A549 (cell line): ENCODE results near the gene TMED6. TPM values are rescaled to one million over a fixed set of nuclear protein-coding genes. Genes with fewer than 3 reads are reported as not detected.

ENCODE experiments used
- ATAC-seq, 2 experiments: fragments of 200-7000 bp in 1 of 2; fragments of >200 bp in 1 of 2; cut with Nextera tagmentation in 1 of 2; cut with Tn5 transposase in 1 of 2; 3 replicates each; pipeline versions ENCODE4 v1.8.0 to v1.9.1; 2018 to 2020; ENCODE audit warnings: mild to moderate bottlenecking in 1 of 2, moderate library complexity in 1 of 2
- CTCF ChIA-PET: fragments of 300-600 bp; sonication (Branson Sonifier 250); formaldehyde crosslinking; extraction: SDS; loops from one replicate; lab custom pipeline; 2021; ENCODE audit warnings: antibody characterized with exemption, inconsistent platforms; lab: Yijun Ruan, JAX
- POLR2A ChIA-PET: fragments of 350-600 bp; formaldehyde crosslinking; extraction: SDS; loops from one replicate; lab custom pipeline; 2021; ENCODE audit warnings: antibody characterized with exemption, inconsistent platforms; lab: Yijun Ruan, JAX
- DNase-seq, 2 experiments: peaks; one replicate each; pipeline versions ENCODE4 v3.0.0 to v3.0.0-alpha.2; 2011 to 2016; ENCODE audit warnings: low read depth in 1 of 2, low spot score in 1 of 2
- FAIRE-seq: peaks from 2 replicates; lab custom pipeline; 2011; peaks lifted over from hg19 to GRCh38; lab: Jason Lieb, UNC
- H3K27ac ChIP-seq, 2 experiments: fragments of >200 bp; sonication (Bioruptor Twin); formaldehyde crosslinking; 3 replicates each; pipeline ENCODE4 v1.5.1; 2016 to 2017
- H3K4me1 ChIP-seq: fragments of >200 bp; sonication (Bioruptor Twin); formaldehyde crosslinking; 3 replicates; pipeline ENCODE4 v1.6.1; 2016
- H3K4me2 ChIP-seq: fragments of >200 bp; sonication (Bioruptor Twin); formaldehyde crosslinking; 3 replicates; pipeline ENCODE4 v1.6.1; 2016
- H3K4me3 ChIP-seq: fragments of >200 bp; sonication (Bioruptor Twin); formaldehyde crosslinking; 3 replicates; pipeline ENCODE4 v1.5.1; 2016
- H3K9me3 ChIP-seq: fragments of >200 bp; sonication (Bioruptor Twin); formaldehyde crosslinking; 3 replicates; pipeline ENCODE4 v1.6.1; 2016
- BHLHE40 ChIP-seq: IDR thresholded peaks from 2 replicates; pipeline ENCODE4 v1.6.1; 2012; ENCODE audit warnings: low read depth, low read length, inconsistent platforms
- CBX2 ChIP-seq: fragments of 200-600 bp; sonication (generic); IDR thresholded peaks from 2 replicates; pipeline ENCODE4 v1.6.1; 2016; ENCODE audit warnings: low read depth, mild to moderate bottlenecking, borderline replicate concordance
- CBX8 ChIP-seq: fragments of 200-600 bp; sonication (generic); IDR thresholded peaks from 2 replicates; pipeline ENCODE4 v1.6.1; 2016
- CEBPB ChIP-seq, 2 experiments: fragments of >200 bp in 1 of 2; sonication (Bioruptor Twin) in 1 of 2; formaldehyde crosslinking in 1 of 2; IDR thresholded peaks; 2 replicates each; pipeline ENCODE4 v1.6.1; 2012 to 2016
- CHD2 ChIP-seq: fragments of 150-350 bp; IDR thresholded peaks from 2 replicates; pipeline ENCODE4 v1.6.1; 2014; ENCODE audit warnings: low read length; ENCODE audit not compliant: partially characterized antibody
- CHD4 ChIP-seq: fragments of 200-600 bp; sonication (generic); IDR thresholded peaks from 2 replicates; pipeline ENCODE4 v1.6.1; 2016; ENCODE audit warnings: antibody characterized with exemption, mild to moderate bottlenecking, borderline replicate concordance
- EHMT2 ChIP-seq: fragments of 200-600 bp; sonication (generic); IDR thresholded peaks from 2 replicates; pipeline ENCODE4 v1.6.1; 2016; ENCODE audit warnings: antibody characterized with exemption, low read depth, mild to moderate bottlenecking, moderate library complexity
- ELK1 ChIP-seq: fragments of 150-350 bp; IDR thresholded peaks from 2 replicates; pipeline ENCODE4 v1.6.1; 2014; ENCODE audit warnings: low read depth, mild to moderate bottlenecking, low read length
- FOSB ChIP-seq: fragments of 250-450 bp; sonication (Bioruptor Pico); IDR thresholded peaks from 2 replicates; pipeline ENCODE4 v1.5.0; 2020; ENCODE audit warnings: mild to moderate bottlenecking, moderate library complexity
- FOSL2 ChIP-seq, 2 experiments: fragments of 450-650 bp in 1 of 2; fragments of >200 bp in 1 of 2; sonication (Bioruptor Twin) in 1 of 2; formaldehyde crosslinking; IDR thresholded peaks; 2 replicates each; pipeline versions ENCODE4 v1.5.0 to v1.6.1; 2016 to 2020; ENCODE audit warnings: mild to moderate bottlenecking in 1 of 2, moderate library complexity in 1 of 2
- FOXS1 ChIP-seq: fragments of 250-450 bp; sonication (Bioruptor Pico); IDR thresholded peaks from 2 replicates; pipeline ENCODE4 v1.5.0; 2020; ENCODE audit warnings: mild to moderate bottlenecking, moderate library complexity
- GATA3 ChIP-seq: IDR thresholded peaks from 2 replicates; pipeline ENCODE4 v1.6.1; 2012; ENCODE audit warnings: borderline replicate concordance
- HDAC2 ChIP-seq: fragments of 200-600 bp; sonication (generic); IDR thresholded peaks from 2 replicates; pipeline ENCODE4 v1.6.1; 2016
- HEYL ChIP-seq: fragments of 250-450 bp; sonication (Bioruptor Pico); IDR thresholded peaks from 2 replicates; pipeline ENCODE4 v1.8.0; 2021; ENCODE audit warnings: mild to moderate bottlenecking, moderate library complexity
- HOXA7 ChIP-seq: fragments of 250-450 bp; sonication (Bioruptor Pico); IDR thresholded peaks from 2 replicates; pipeline ENCODE4 v1.5.0; 2020; ENCODE audit warnings: mild to moderate bottlenecking, moderate library complexity
- HOXB13 ChIP-seq: fragments of 250-450 bp; sonication (Bioruptor Pico); IDR thresholded peaks from 2 replicates; pipeline ENCODE4 v1.5.0; 2020; ENCODE audit warnings: low read depth, mild to moderate bottlenecking, moderate library complexity
- JUN ChIP-seq, 2 experiments: fragments of >200 bp; sonication (Bioruptor Twin); formaldehyde crosslinking; IDR thresholded peaks; 2 replicates in 1 of 2; 3 replicates in 1 of 2; pipeline ENCODE4 v1.6.1; 2016 to 2017
- KDM5A ChIP-seq: fragments of 200-600 bp; sonication (generic); IDR thresholded peaks from 2 replicates; pipeline ENCODE4 v1.6.1; 2016; ENCODE audit warnings: antibody characterized with exemption, mild to moderate bottlenecking
- MAFK ChIP-seq: fragments of 450-650 bp; IDR thresholded peaks from 2 replicates; pipeline ENCODE4 v1.6.1; 2014; ENCODE audit not compliant: partially characterized antibody
- MYC ChIP-seq: IDR thresholded peaks from 2 replicates; pipeline ENCODE4 v1.6.1; 2012; ENCODE audit warnings: mild to moderate bottlenecking, inconsistent platforms, low read length, improper control_type of control experiment, borderline replicate concordance
- RAD21 ChIP-seq, 2 experiments: fragments of >200 bp in 1 of 2; sonication (Bioruptor Twin) in 1 of 2; formaldehyde crosslinking in 1 of 2; IDR thresholded peaks in 1 of 2; conservative IDR thresholded peaks in 1 of 2; 2 replicates in 1 of 2; 3 replicates in 1 of 2; pipeline ENCODE4 v1.6.1; 2012 to 2018; ENCODE audit warnings: inconsistent platforms in 1 of 2
- RARB ChIP-seq: fragments of 250-450 bp; sonication (Bioruptor Pico); IDR thresholded peaks from 2 replicates; pipeline ENCODE4 v1.8.0; 2021; ENCODE audit warnings: mild to moderate bottlenecking, moderate library complexity
- RCOR1 ChIP-seq: fragments of 150-350 bp; IDR thresholded peaks from 2 replicates; pipeline ENCODE4 v1.6.1; 2014; ENCODE audit warnings: antibody characterized with exemption, low read length, low read depth
- REST ChIP-seq: fragments of 200-600 bp; sonication (generic); IDR thresholded peaks from 2 replicates; pipeline ENCODE4 v1.6.1; 2016; ENCODE audit warnings: antibody characterized with exemption, mild to moderate bottlenecking, moderate library complexity
- RFX5 ChIP-seq: fragments of 450-650 bp; IDR thresholded peaks from 2 replicates; pipeline ENCODE4 v1.7.1; 2014; ENCODE audit warnings: antibody characterized with exemption, mild to moderate bottlenecking, moderate library complexity
- TFCP2L1 ChIP-seq: fragments of 250-450 bp; sonication (Bioruptor Pico); IDR thresholded peaks from 2 replicates; pipeline ENCODE4 v1.5.0; 2021; ENCODE audit warnings: mild to moderate bottlenecking
- TP53 ChIP-seq: fragments of 250-450 bp; sonication (Bioruptor Pico); IDR thresholded peaks from 2 replicates; pipeline ENCODE4 v1.5.0; 2021; ENCODE audit warnings: mild to moderate bottlenecking, moderate library complexity
- USF2 ChIP-seq: fragments of 450-650 bp; IDR thresholded peaks from 2 replicates; pipeline ENCODE4 v1.6.1; 2014; ENCODE audit warnings: antibody characterized with exemption
- ZC3H11A ChIP-seq: fragments of 450-650 bp; IDR thresholded peaks from 2 replicates; pipeline ENCODE4 v1.6.1; 2014; ENCODE audit warnings: antibody characterized with exemption, mild to moderate bottlenecking
- WGBS: methylation state at CpG from one replicate; pipeline ENCODE4 v1.1.6; 2017; ENCODE audit errors: missing lambda C conversion rate; 5-methylcytosine and 5-hydroxymethylcytosine counted together
- polyA plus RNA-seq, 4 experiments: library from polyadenylated mRNA; depleted of rRNA in 3 of 4; stranded (reverse); fragments of >200 nt; fragmentation: RNase III in 1 of 4; extraction: RNeasy Plus Mini Kit Qiagen cat#74134 plus additional on column Dnase treatment in 1 of 4; gene quantifications; 2 replicates in 3 of 4; 3 replicates in 1 of 4; pipeline ENCODE4 v1.2.3, GENCODE V29; 2011 to 2017

TMED6 gene
- polyA plus RNA-seq, 2 of the 4 experiments (the other 2 are of a cell fraction): 0.19 TPM; not detected in 1

- ATAC-seq (no peak), FAIRE-seq (no peak), DNase-seq (no peak)
- H3K4me2 ChIP-seq: no peak overlapping the region
- CTCF ChIA-PET: no interaction called here
- H3K4me3 ChIP-seq: no peak overlapping the region
- H3K4me1 ChIP-seq: peaks cover 9% of the 10 kb centered on the region; the same call in 2 of the 3 replicates
- no peaks in the 10 kb centered on the region for H3K9me3 ChIP-seq
- no peak overlapping the region for H3K27ac ChIP-seq
- POLR2A ChIA-PET: no interaction called here
- WGBS: 94% methylated on average over 5 of the region's 5 CpGs
- TF ChIP-seq JUN (IDR thresholded peaks at IDR 0.05): no peak
- no peak for TF ChIP-seq USF2
- no peak for TF ChIP-seq BHLHE40
- TF ChIP-seq CBX8: no peak
- TF ChIP-seq HEYL (CRISPR knock-in tag): no peak
- no peak for TF ChIP-seq MYC
- TF ChIP-seq ZC3H11A: no peak
- TF ChIP-seq ELK1: no peak
- TF ChIP-seq FOSL2 (IDR thresholded peaks at IDR 0.05): no peak
- TF ChIP-seq FOSL2 (CRISPR knock-in tag; IDR thresholded peaks at IDR 0.05): no peak
- TF ChIP-seq RAD21 (conservative IDR thresholded peaks at IDR 0.05 in 1 of 2, IDR thresholded peaks at IDR 0.05 in 1 of 2): no peak
- no peak for TF ChIP-seq CBX2
- TF ChIP-seq TFCP2L1 (CRISPR knock-in tag): no peak
- no peak for TF ChIP-seq FOXS1
- no peak for TF ChIP-seq HDAC2
- TF ChIP-seq EHMT2: no peak
- TF ChIP-seq MAFK: no peak
- no peak for TF ChIP-seq RARB (CRISPR knock-in tag)
Observed at GRCh38 chr16:69344171-69344570, 7.4 kb downstream of the TMED6 start.

- DNase-seq (no peak), FAIRE-seq (no peak), ATAC-seq (peak in 1 of 2 experiments; percentile 11; a peak in 3 of 6 replicates)
- ChIA-PET POLR2A (interaction anchor here (0.6 kb wide), 1 partner anchor 270 kb away, joined by 3 read pairs; no protein-coding TSS in a partner anchor), CTCF (interaction anchor here (0.6 to 2.8 kb wide), 11 partner anchors 8 to 811 kb away, joined by 3 to 7 read pairs (median 3); no protein-coding TSS in a partner anchor)
- Histone ChIP-seq H3K4me2 (peak overlapping the region; percentile 84), H3K4me3 (peak overlapping the region; percentile 74), H3K9me3 (no peaks in the 10 kb centered on the region), H3K4me1 (peaks cover 19% of the 10 kb centered on the region; the same call in 2 of the 3 replicates), H3K27ac (peak overlapping the region; percentile 85 to 94)
- 2% methylated on average over 16 of the region's 16 CpGs for WGBS
- no peak for TF ChIP-seq REST
- TF ChIP-seq TP53 (CRISPR knock-in tag): no peak
- no peak for TF ChIP-seq CEBPB (IDR thresholded peaks at IDR 0.05)
- no peak for TF ChIP-seq CHD4
- no peak for TF ChIP-seq CBX2
- no peak for TF ChIP-seq HOXB13
- TF ChIP-seq RCOR1: no peak
- TF ChIP-seq ELK1: no peak
- TF ChIP-seq FOSB (CRISPR knock-in tag): no peak
- no peak for TF ChIP-seq EHMT2
- TF ChIP-seq HOXA7 (CRISPR knock-in tag): no peak
- TF ChIP-seq GATA3: no peak
- TF ChIP-seq RARB (CRISPR knock-in tag): no peak
- TF ChIP-seq RFX5: no peak
- TF ChIP-seq MAFK: no peak
- TF ChIP-seq CHD2: no peak
- TF ChIP-seq FOXS1: no peak
- no peak for TF ChIP-seq RAD21 (conservative IDR thresholded peaks at IDR 0.05 in 1 of 2, IDR thresholded peaks at IDR 0.05 in 1 of 2)
- TF ChIP-seq KDM5A: no peak
Observed at GRCh38 chr16:69340095-69340644, 11.4 kb downstream of the TMED6 start.
